Heart left ventricle (tissue), 13 donors: ENCODE data around the gene ASCC3.

Experiments
- POLR2A ChIP-seq, 2 donors: fragments of 450-650 bp; IDR thresholded peaks; one replicate each; pipeline ENCODE4 v1.6.1; 2017; ENCODE audit warnings: antibody characterized with exemption in 2 of 2, mild to moderate bottlenecking in 2 of 2, moderate library complexity in 2 of 2
- TF ChIP-seq, protein P1 (sequence below), 12 donors: fragments of 200-600 bp; sonication (generic) in 4 of 12; IDR thresholded peaks; one replicate each; pipeline versions ENCODE4 v1.5.0 to v1.8.0; 2018 to 2022; ENCODE audit warnings: antibody characterized with exemption in 12 of 12, mild to moderate bottlenecking in 5 of 12
- donor health status: ischemic (EF 13 %, LVEDD 7.1; RV severe dilation, severe dysfunction).
- donor health status: DM: no; HTN: yes; CAD: no.
- donor health status: DM: no; HTN: no; CAD: no.
- donor health status: ischemic (EF 25% LVEDD 6.9; RV normal size, moderate dysfunction).
- donor health status: ischemic (EF 25% LVEDD 5.7; RV mildly dilated, moderate dysfunction).
- donor health status: ischemic (EF 35%, LVEDD 5.7; RV mildly dilated, moderate dysfunction).
- donor health status: nonischemic (EF 11% LVEDD 7.7; RV severe dilation, severe dysfunction).
- donor health status: DM: yes; HTN: yes; CAD: no.
- donor health status: PGD.
- donor health status: ischemic (EF 29% LVEDD 5.4; RV normal size, mild dysfunction).
- donor health status: nonischemic (EF 23%, LVEDD 6.1; RV moderate dilation, normal function).

DNA sequence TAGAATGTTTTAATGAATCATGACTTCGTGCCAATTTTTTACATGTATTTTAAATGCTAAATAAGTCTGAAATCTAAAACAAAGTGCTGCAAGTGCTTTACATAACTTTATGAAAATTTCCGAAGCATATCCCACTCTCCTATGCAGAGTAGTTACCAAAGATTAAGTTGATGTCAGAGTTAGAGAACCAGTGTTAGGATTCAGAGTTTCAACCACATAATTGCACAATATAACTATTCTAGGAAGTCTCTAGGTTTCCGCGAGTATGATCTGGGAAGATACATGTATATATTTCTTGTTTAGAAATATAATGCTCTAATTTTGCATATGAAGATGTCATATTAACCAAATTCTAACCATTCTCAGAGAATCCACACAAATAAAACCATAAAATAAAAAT lies 74.8 kb downstream of the ASCC3 start:
- TF ChIP-seq, protein P1, sequence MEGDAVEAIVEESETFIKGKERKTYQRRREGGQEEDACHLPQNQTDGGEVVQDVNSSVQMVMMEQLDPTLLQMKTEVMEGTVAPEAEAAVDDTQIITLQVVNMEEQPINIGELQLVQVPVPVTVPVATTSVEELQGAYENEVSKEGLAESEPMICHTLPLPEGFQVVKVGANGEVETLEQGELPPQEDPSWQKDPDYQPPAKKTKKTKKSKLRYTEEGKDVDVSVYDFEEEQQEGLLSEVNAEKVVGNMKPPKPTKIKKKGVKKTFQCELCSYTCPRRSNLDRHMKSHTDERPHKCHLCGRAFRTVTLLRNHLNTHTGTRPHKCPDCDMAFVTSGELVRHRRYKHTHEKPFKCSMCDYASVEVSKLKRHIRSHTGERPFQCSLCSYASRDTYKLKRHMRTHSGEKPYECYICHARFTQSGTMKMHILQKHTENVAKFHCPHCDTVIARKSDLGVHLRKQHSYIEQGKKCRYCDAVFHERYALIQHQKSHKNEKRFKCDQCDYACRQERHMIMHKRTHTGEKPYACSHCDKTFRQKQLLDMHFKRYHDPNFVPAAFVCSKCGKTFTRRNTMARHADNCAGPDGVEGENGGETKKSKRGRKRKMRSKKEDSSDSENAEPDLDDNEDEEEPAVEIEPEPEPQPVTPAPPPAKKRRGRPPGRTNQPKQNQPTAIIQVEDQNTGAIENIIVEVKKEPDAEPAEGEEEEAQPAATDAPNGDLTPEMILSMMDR (IDR thresholded peaks at IDR 0.05), result no peak
- TF ChIP-seq POLR2A (IDR thresholded peaks at IDR 0.05), result no peak
